Measurements from ENCODE around the gene CYP2A6.
A peak's percentile ranks its signal among the peaks of the same experiment; 100 is the strongest.

Gene CYP2A6

GRCh38 chr19:40801426-40802299 is 48.6 kb downstream of the CYP2A6 start:
- FAIRE-seq = no peak

DNA sequence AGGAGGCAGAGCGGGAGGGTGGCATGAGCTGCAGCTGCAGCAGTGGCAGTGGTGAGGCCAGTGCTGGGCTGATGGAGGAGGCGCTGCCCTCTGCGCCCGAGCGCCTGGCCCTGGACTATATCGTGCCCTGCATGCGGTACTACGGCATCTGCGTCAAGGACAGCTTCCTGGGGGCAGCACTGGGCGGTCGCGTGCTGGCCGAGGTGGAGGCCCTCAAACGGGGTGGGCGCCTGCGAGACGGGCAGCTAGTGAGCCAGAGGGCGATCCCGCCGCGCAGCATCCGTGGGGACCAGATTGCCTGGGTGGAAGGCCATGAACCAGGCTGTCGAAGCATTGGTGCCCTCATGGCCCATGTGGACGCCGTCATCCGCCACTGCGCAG is 49.3 kb downstream of the CYP2A6 start:
- no peak for FAIRE-seq

- no peak for FAIRE-seq
Observed at GRCh38 chr19:40800339-40800996, 49.8 kb downstream of the CYP2A6 start.

DNA sequence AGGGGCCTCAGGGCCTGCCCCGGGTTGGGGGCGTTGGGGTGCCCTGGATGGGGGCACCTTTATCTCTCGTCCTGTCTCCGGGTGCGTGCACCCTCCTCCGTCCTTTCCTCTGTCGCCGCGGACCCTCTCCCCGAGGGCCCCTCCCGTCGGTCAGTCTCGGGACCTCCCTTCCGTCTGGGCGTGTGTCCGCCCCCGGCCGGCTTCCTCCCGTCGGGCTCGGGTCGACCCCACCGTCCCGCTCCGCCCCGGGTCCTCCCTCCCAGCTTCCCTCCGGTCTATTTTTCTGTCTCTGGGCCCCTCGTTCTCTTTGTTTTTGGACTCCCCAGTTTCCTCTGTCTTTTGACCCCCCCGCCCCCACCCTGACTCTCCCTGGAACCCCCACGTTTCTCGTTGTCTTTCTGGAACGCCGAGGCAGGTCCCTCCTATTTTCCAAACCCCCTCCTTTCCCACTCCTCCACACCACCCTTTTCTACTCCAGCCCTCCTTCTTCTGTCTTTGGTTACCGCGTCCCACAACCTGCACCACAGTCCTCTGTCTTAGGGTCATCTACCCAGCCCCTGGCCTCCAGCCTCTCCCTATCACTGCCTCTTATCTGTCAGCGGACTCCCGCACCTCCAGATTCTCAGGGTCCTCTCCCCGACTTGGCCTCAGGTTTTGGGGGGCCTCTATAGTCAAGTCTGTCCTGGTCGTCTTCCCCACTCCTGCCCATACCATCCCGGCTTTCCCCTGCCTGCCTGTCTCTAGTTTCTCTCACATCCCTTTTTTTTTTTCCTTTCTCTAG is 50.5 kb downstream of the CYP2A6 start:
- no peak for FAIRE-seq

- FAIRE-seq = peak; percentile 93
Observed at GRCh38 chr19:40798683-40799557, 51.3 kb downstream of the CYP2A6 start, which contains the start of gene EGLN2. Gene EGLN2, plus strand, starts transcription at chr19:40799191. Its CDS starts 1,382 bp downstream, at chr19:40800573.

GRCh38 chr19:40797963-40798682 is 52.1 kb downstream of the CYP2A6 start:
- FAIRE-seq = no peak

GRCh38 chr19:40797166-40797962 is 52.9 kb downstream of the CYP2A6 start:
- FAIRE-seq = no peak
